ENCODE data around the gene MEG3.

MEG3 gene

GRCh38 chr14:100804138-100804537, 21.8 kb upstream of the MEG3 start:
- H3K4me1 ChIP-seq (ENCODE audit: control insufficient read depth, low read depth, low read length) = peaks cover 23% of the 10 kb centered on the region
- no peaks in the 10 kb centered on the region for H3K36me3 ChIP-seq (ENCODE audit: control insufficient read depth, low read depth, low read length)
- H3K9me3 ChIP-seq (ENCODE audit: control insufficient read depth, low read depth, low read length) = peaks cover 16% of the 10 kb centered on the region
- no peak overlapping the region for H3K27ac ChIP-seq (ENCODE audit: low read length)
- no peak overlapping the region for H3K9ac ChIP-seq (ENCODE audit: low read length)
- no peaks in the 10 kb centered on the region for H3K27me3 ChIP-seq (ENCODE audit: control insufficient read depth, insufficient read depth, low read length)
- peak overlapping the region; percentile 7 for H3K4me3 ChIP-seq (ENCODE audit: low read length)

GRCh38 chr14:100804558-100805309, 21.2 kb upstream of the MEG3 start:
- H3K4me1 ChIP-seq (ENCODE audit: control insufficient read depth, low read depth, low read length) = peaks cover 23% of the 10 kb centered on the region
- H3K27me3 ChIP-seq (ENCODE audit: control insufficient read depth, insufficient read depth, low read length) = no peaks in the 10 kb centered on the region
- no peaks in the 10 kb centered on the region for H3K36me3 ChIP-seq (ENCODE audit: control insufficient read depth, low read depth, low read length)
- H3K9ac ChIP-seq (ENCODE audit: low read length) = no peak overlapping the region
- peak overlapping the region; percentile 7 for H3K4me3 ChIP-seq (ENCODE audit: low read length)
- no peak overlapping the region for H3K27ac ChIP-seq (ENCODE audit: low read length)
- peaks cover 22% of the 10 kb centered on the region for H3K9me3 ChIP-seq (ENCODE audit: control insufficient read depth, low read depth, low read length)

GRCh38 chr14:100806386-100806785, 19.5 kb upstream of the MEG3 start:
- Histone ChIP-seq H3K27ac (ENCODE audit: low read length) (no peak overlapping the region), H3K9ac (ENCODE audit: low read length) (no peak overlapping the region), H3K4me1 (ENCODE audit: control insufficient read depth, low read depth, low read length) (peaks cover 19% of the 10 kb centered on the region), H3K4me3 (ENCODE audit: low read length) (no peak overlapping the region), H3K27me3 (ENCODE audit: control insufficient read depth, insufficient read depth, low read length) (no peaks in the 10 kb centered on the region), H3K36me3 (ENCODE audit: control insufficient read depth, low read depth, low read length) (no peaks in the 10 kb centered on the region), H3K9me3 (ENCODE audit: control insufficient read depth, low read depth, low read length) (peaks cover 38% of the 10 kb centered on the region)

GRCh38 chr14:100807496-100807895, 18.4 kb upstream of the MEG3 start:
- Histone ChIP-seq H3K9me3 (ENCODE audit: control insufficient read depth, low read depth, low read length) (peaks cover 42% of the 10 kb centered on the region), H3K9ac (ENCODE audit: low read length) (no peak overlapping the region), H3K36me3 (ENCODE audit: control insufficient read depth, low read depth, low read length) (no peaks in the 10 kb centered on the region), H3K4me1 (ENCODE audit: control insufficient read depth, low read depth, low read length) (peaks cover 19% of the 10 kb centered on the region), H3K27ac (ENCODE audit: low read length) (no peak overlapping the region), H3K27me3 (ENCODE audit: control insufficient read depth, insufficient read depth, low read length) (no peaks in the 10 kb centered on the region), H3K4me3 (ENCODE audit: low read length) (no peak overlapping the region)

GRCh38 chr14:100807979-100808734, 17.8 kb upstream of the MEG3 start:
- H3K9ac ChIP-seq (ENCODE audit: low read length) = no peak overlapping the region
- peaks cover 42% of the 10 kb centered on the region for H3K9me3 ChIP-seq (ENCODE audit: control insufficient read depth, low read depth, low read length)
- no peak overlapping the region for H3K4me3 ChIP-seq (ENCODE audit: low read length)

GRCh38 chr14:100810435-100810834, 15.5 kb upstream of the MEG3 start:
- peaks cover 3% of the 10 kb centered on the region for H3K4me1 ChIP-seq (ENCODE audit: control insufficient read depth, low read depth, low read length)
- no peaks in the 10 kb centered on the region for H3K27me3 ChIP-seq (ENCODE audit: control insufficient read depth, insufficient read depth, low read length)
- H3K36me3 ChIP-seq (ENCODE audit: control insufficient read depth, low read depth, low read length) = no peaks in the 10 kb centered on the region
- H3K4me3 ChIP-seq (ENCODE audit: low read length) = no peak overlapping the region
- peaks cover 42% of the 10 kb centered on the region for H3K9me3 ChIP-seq (ENCODE audit: control insufficient read depth, low read depth, low read length)
- no peak overlapping the region for H3K27ac ChIP-seq (ENCODE audit: low read length)
- no peak overlapping the region for H3K9ac ChIP-seq (ENCODE audit: low read length)

More at GRCh38 chr14:100807979-100808734, 17.8 kb upstream of the MEG3 start:
- Histone ChIP-seq H3K27ac (ENCODE audit: low read length) (no peak overlapping the region), H3K4me1 (ENCODE audit: control insufficient read depth, low read depth, low read length) (peaks cover 19% of the 10 kb centered on the region), H3K27me3 (ENCODE audit: control insufficient read depth, insufficient read depth, low read length) (no peaks in the 10 kb centered on the region), H3K36me3 (ENCODE audit: control insufficient read depth, low read depth, low read length) (no peaks in the 10 kb centered on the region)

GRCh38 chr14:100810861-100811461, 15.0 kb upstream of the MEG3 start:
- Histone ChIP-seq H3K4me3 (ENCODE audit: low read length) (no peak overlapping the region), H3K36me3 (ENCODE audit: control insufficient read depth, low read depth, low read length) (no peaks in the 10 kb centered on the region), H3K9ac (ENCODE audit: low read length) (no peak overlapping the region), H3K4me1 (ENCODE audit: control insufficient read depth, low read depth, low read length) (no peaks in the 10 kb centered on the region), H3K27ac (ENCODE audit: low read length) (no peak overlapping the region), H3K27me3 (ENCODE audit: control insufficient read depth, insufficient read depth, low read length) (no peaks in the 10 kb centered on the region), H3K9me3 (ENCODE audit: control insufficient read depth, low read depth, low read length) (peaks cover 42% of the 10 kb centered on the region)

GRCh38 chr14:100813291-100813690, 12.6 kb upstream of the MEG3 start:
- Histone ChIP-seq H3K27me3 (ENCODE audit: control insufficient read depth, insufficient read depth, low read length) (no peaks in the 10 kb centered on the region), H3K36me3 (ENCODE audit: control insufficient read depth, low read depth, low read length) (no peaks in the 10 kb centered on the region), H3K27ac (ENCODE audit: low read length) (no peak overlapping the region), H3K4me3 (ENCODE audit: low read length) (no peak overlapping the region), H3K9me3 (ENCODE audit: control insufficient read depth, low read depth, low read length) (peaks cover 34% of the 10 kb centered on the region), H3K9ac (ENCODE audit: low read length) (no peak overlapping the region), H3K4me1 (ENCODE audit: control insufficient read depth, low read depth, low read length) (no peaks in the 10 kb centered on the region)

- H3K4me1 ChIP-seq (ENCODE audit: control insufficient read depth, low read depth, low read length) = no peaks in the 10 kb centered on the region
- peaks cover 10% of the 10 kb centered on the region for H3K9me3 ChIP-seq (ENCODE audit: control insufficient read depth, low read depth, low read length)
- no peak overlapping the region for H3K9ac ChIP-seq (ENCODE audit: low read length)
- no peaks in the 10 kb centered on the region for H3K27me3 ChIP-seq (ENCODE audit: control insufficient read depth, insufficient read depth, low read length)
- H3K36me3 ChIP-seq (ENCODE audit: control insufficient read depth, low read depth, low read length) = no peaks in the 10 kb centered on the region
- H3K27ac ChIP-seq (ENCODE audit: low read length) = no peak overlapping the region
- no peak overlapping the region for H3K4me3 ChIP-seq (ENCODE audit: low read length)
Observed at GRCh38 chr14:100815478-100816285, 10.2 kb upstream of the MEG3 start.

GRCh38 chr14:100816286-100816949, 9.5 kb upstream of the MEG3 start:
- Histone ChIP-seq H3K27me3 (ENCODE audit: control insufficient read depth, insufficient read depth, low read length) (no peaks in the 10 kb centered on the region), H3K36me3 (ENCODE audit: control insufficient read depth, low read depth, low read length) (no peaks in the 10 kb centered on the region), H3K4me1 (ENCODE audit: control insufficient read depth, low read depth, low read length) (no peaks in the 10 kb centered on the region), H3K9ac (ENCODE audit: low read length) (no peak overlapping the region), H3K27ac (ENCODE audit: low read length) (no peak overlapping the region), H3K9me3 (ENCODE audit: control insufficient read depth, low read depth, low read length) (peaks cover 3% of the 10 kb centered on the region), H3K4me3 (ENCODE audit: low read length) (no peak overlapping the region)

All from iPS-18a (cell line).